H9 (cell line): ENCODE measurements around the gene FAM228A. TPM values are rescaled to one million over a fixed set of nuclear protein-coding genes. Genes with fewer than 3 reads are reported as not detected.

ENCODE experiments used
- DNase-seq: peaks from one replicate; pipeline ENCODE4 v3.0.0-alpha.2; 2017
- H2AFZ ChIP-seq: one replicate; pipeline ENCODE4 v1.6.1; 2013; ENCODE audit warnings: mild to moderate bottlenecking, low read length, control low read depth, moderate library complexity
- H2AK5ac ChIP-seq: 2 replicates; pipeline ENCODE4 v1.6.1; 2013; ENCODE audit warnings: low read length, control low read depth, mixed read lengths; ENCODE audit not compliant: insufficient read length
- H2BK120ac ChIP-seq: one replicate; pipeline ENCODE4 v1.6.1; 2013; ENCODE audit warnings: low read depth, mild to moderate bottlenecking, low read length, control low read depth, inconsistent platforms; ENCODE audit not compliant: poor library complexity, severe bottlenecking
- H2BK12ac ChIP-seq: 2 replicates; pipeline ENCODE4 v1.6.1; 2013; ENCODE audit warnings: low read length, control low read depth, mixed read lengths, low read depth; ENCODE audit not compliant: insufficient read length
- H2BK15ac ChIP-seq: 2 replicates; pipeline ENCODE4 v1.6.1; 2013; ENCODE audit warnings: low read depth, low read length, control low read depth
- H2BK20ac ChIP-seq: one replicate; pipeline ENCODE4 v1.6.1; 2013; ENCODE audit warnings: low read depth, mild to moderate bottlenecking, low read length, control low read depth, inconsistent platforms; ENCODE audit not compliant: poor library complexity, severe bottlenecking
- H2BK5ac ChIP-seq: 2 replicates; pipeline ENCODE4 v1.6.1; 2013; ENCODE audit warnings: low read length, control low read depth, mixed read lengths; ENCODE audit not compliant: insufficient read length
- H3K14ac ChIP-seq: 2 replicates; pipeline ENCODE4 v1.6.1; 2013; ENCODE audit warnings: low read length, control low read depth; ENCODE audit not compliant: insufficient read depth
- H3K18ac ChIP-seq: 2 replicates; pipeline ENCODE4 v1.6.1; 2013; ENCODE audit warnings: low read depth, mild to moderate bottlenecking, mixed read lengths, low read length, control low read depth; ENCODE audit not compliant: insufficient read length
- H3K23ac ChIP-seq: 2 replicates; pipeline ENCODE4 v1.6.1; 2013; ENCODE audit warnings: low read length, control low read depth, mixed read lengths, low read depth; ENCODE audit not compliant: insufficient read length
- H3K23me2 ChIP-seq: 2 replicates; pipeline ENCODE4 v1.6.1; 2013; ENCODE audit warnings: low read depth, mild to moderate bottlenecking, mixed read lengths, low read length, control low read depth; ENCODE audit not compliant: insufficient read length, poor library complexity, severe bottlenecking
- H3K27ac ChIP-seq: 2 replicates; pipeline ENCODE4 v1.5.1; 2013; ENCODE audit warnings: low read length, control low read depth, mixed read lengths, low read depth; ENCODE audit not compliant: insufficient read length
- H3K27me3 ChIP-seq: 2 replicates; pipeline ENCODE4 v1.6.1; 2013; ENCODE audit warnings: low read length, control low read depth, inconsistent platforms; ENCODE audit not compliant: insufficient read depth
- H3K4ac ChIP-seq: 2 replicates; pipeline ENCODE4 v1.6.1; 2013; ENCODE audit warnings: low read depth, mild to moderate bottlenecking, control low read depth, inconsistent platforms, low read length, moderate library complexity
- H3K4me1 ChIP-seq: 2 replicates; pipeline ENCODE4 v1.6.1; 2013; ENCODE audit warnings: low read length, control low read depth, inconsistent platforms; ENCODE audit not compliant: insufficient read depth
- H3K4me2 ChIP-seq: 2 replicates; pipeline ENCODE4 v1.6.1; 2013; ENCODE audit warnings: low read length, control low read depth, mixed read lengths; ENCODE audit not compliant: insufficient read length, insufficient read depth
- H3K56ac ChIP-seq: 2 replicates; pipeline ENCODE4 v1.6.1; 2013; ENCODE audit warnings: low read depth, mild to moderate bottlenecking, mixed read lengths, low read length, control low read depth; ENCODE audit not compliant: insufficient read length
- H3K79me1 ChIP-seq: 2 replicates; pipeline ENCODE4 v1.6.1; 2013; ENCODE audit warnings: low read depth, mild to moderate bottlenecking, moderate library complexity, low read length, control low read depth, inconsistent platforms; ENCODE audit not compliant: insufficient read depth, poor library complexity, severe bottlenecking
- H3K79me2 ChIP-seq: 2 replicates; pipeline ENCODE4 v1.6.1; 2013; ENCODE audit warnings: low read length, control low read depth, inconsistent platforms; ENCODE audit not compliant: insufficient read depth
- H3K9ac ChIP-seq: 2 replicates; pipeline ENCODE4 v1.6.1; 2013; ENCODE audit warnings: low read length, control low read depth, mixed read lengths; ENCODE audit not compliant: insufficient read length; ENCODE audit errors: extremely low read depth
- H3K9me3 ChIP-seq: one replicate; pipeline ENCODE4 v1.6.1; 2013; ENCODE audit warnings: low read depth, low read length, inconsistent platforms; ENCODE audit not compliant: control insufficient read depth
- H3T11ph ChIP-seq: one replicate; pipeline ENCODE4 v1.6.1; 2013; ENCODE audit warnings: mild to moderate bottlenecking, low read length, control low read depth, inconsistent platforms
- H4K20me1 ChIP-seq: one replicate; pipeline ENCODE4 v1.6.1; 2013; ENCODE audit not compliant: control insufficient read depth, insufficient read length, insufficient read depth
- H4K5ac ChIP-seq: 2 replicates; pipeline ENCODE4 v1.6.1; 2013; ENCODE audit warnings: low read depth, mild to moderate bottlenecking, mixed read lengths, low read length, control low read depth; ENCODE audit not compliant: insufficient read length
- H4K8ac ChIP-seq: replicated peaks from 2 replicates; pipeline ENCODE4 v1.6.1; 2013; ENCODE audit warnings: low read length, control low read depth, mixed read lengths, low read depth; ENCODE audit not compliant: insufficient read length
- H4K91ac ChIP-seq: 2 replicates; pipeline ENCODE4 v1.6.1; 2013; ENCODE audit warnings: low read depth, mild to moderate bottlenecking, moderate library complexity, mixed read lengths, low read length, control low read depth; ENCODE audit not compliant: insufficient read length
- H3K27ac Mint-ChIP-seq, 3 experiments: 2 replicates in 2 of 3; 3 replicates in 1 of 3; pipeline ENCODE4 v1.8.0; 2020 to 2021; ENCODE audit warnings: mixed read lengths in 3 of 3, mild to moderate bottlenecking in 1 of 3, moderate library complexity in 1 of 3
- H3K27me3 Mint-ChIP-seq: 2 replicates; pipeline ENCODE4 v1.8.0; 2021; ENCODE audit warnings: low read depth, mild to moderate bottlenecking, moderate library complexity, mixed read lengths
- H3K36me3 Mint-ChIP-seq, 3 experiments: 2 replicates in 2 of 3; 3 replicates in 1 of 3; pipeline ENCODE4 v1.8.0; 2020 to 2021; ENCODE audit warnings: low read depth in 3 of 3, mixed read lengths in 3 of 3; ENCODE audit not compliant: insufficient read depth in 1 of 3
- H3K4me1 Mint-ChIP-seq, 2 experiments: 2 replicates each; pipeline ENCODE4 v1.8.0; 2020; ENCODE audit warnings: mixed read lengths in 2 of 2
- H3K4me3 Mint-ChIP-seq, 2 experiments: 2 replicates in 1 of 2; 3 replicates in 1 of 2; pipeline ENCODE4 v1.8.0; 2020 to 2021; ENCODE audit warnings: mild to moderate bottlenecking in 2 of 2, mixed read lengths in 2 of 2, moderate library complexity in 1 of 2
- H3K9me3 Mint-ChIP-seq, 2 experiments: 2 replicates in 1 of 2; 3 replicates in 1 of 2; pipeline ENCODE4 v1.8.0; 2020; ENCODE audit warnings: mild to moderate bottlenecking in 2 of 2, mixed read lengths in 2 of 2, moderate library complexity in 1 of 2
- WGBS: extraction: QIAGEN DNeasy Blood & Tissue Kit; methylation state at CpG from one replicate; pipeline ENCODE4 v1.1.7; 2013; ENCODE audit warnings: missing lambda C conversion rate, low lambda C conversion rate, mixed read lengths; ENCODE audit not compliant: insufficient read length; ENCODE audit errors: extremely low coverage; 5-methylcytosine and 5-hydroxymethylcytosine counted together
- total RNA-seq: library from RNA; stranded (reverse); gene quantifications from 2 replicates; pipeline ENCODE4 v1.2.1, GENCODE V29; 2021
- TF ChIP-seq, protein P1 (sequence below): fragments of 200-600 bp; sonication (generic); conservative IDR thresholded peaks from 3 replicates; pipeline ENCODE4 v1.8.0; 2021; ENCODE audit warnings: antibody characterized with exemption, mild to moderate bottlenecking

FAM228A gene
- total RNA-seq, 1 experiment from 2014 or later: not detected

DNA sequence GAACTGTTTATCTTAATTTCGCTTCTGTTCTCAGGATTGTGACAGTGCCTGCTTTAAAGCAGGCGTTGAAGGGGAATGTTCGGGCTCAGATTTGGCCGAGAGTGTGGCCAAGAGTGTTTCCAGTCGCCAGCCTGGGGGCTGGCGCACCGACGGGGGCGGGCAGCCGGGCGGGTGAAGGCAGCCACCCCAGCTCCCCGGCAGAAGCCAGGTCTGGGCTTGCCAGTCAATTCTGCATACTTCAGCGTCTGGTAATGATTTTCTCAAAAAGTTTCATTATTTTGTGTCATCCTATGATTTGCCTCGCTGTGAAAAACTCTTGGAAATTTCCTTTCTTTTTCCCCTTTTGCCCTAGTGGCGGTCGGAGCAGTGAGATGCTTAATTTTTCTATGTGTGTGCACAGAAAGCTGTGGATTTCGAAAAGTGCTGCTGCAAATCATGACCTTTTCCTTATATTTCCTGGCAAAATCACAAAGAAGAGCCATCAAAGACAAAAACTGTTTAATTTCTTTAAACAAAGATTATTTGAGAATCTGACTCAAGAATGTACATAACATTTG, 856 bp downstream of the FAM228A start:
- no peak overlapping the region for H2AK5ac ChIP-seq
- no peaks in the 10 kb centered on the region for H3K27me3 ChIP-seq
- H2BK15ac ChIP-seq: no peak overlapping the region
- Mint-ChIP-seq H3K36me3 (no peaks in the 10 kb centered on the region), H3K4me3 (no peak overlapping the region), H3K9me3 (no peaks in the 10 kb centered on the region), H3K27ac (no peak overlapping the region), H3K4me1 (no peaks in the 10 kb centered on the region), H3K27me3 (no peaks in the 10 kb centered on the region)
- no peaks in the 10 kb centered on the region for H3K23me2 ChIP-seq
- H4K20me1 ChIP-seq: no peaks in the 10 kb centered on the region
- H4K8ac ChIP-seq: no peak overlapping the region
- H2BK120ac ChIP-seq: no peak overlapping the region
- no peak overlapping the region for H3K14ac ChIP-seq
- H3K4me1 ChIP-seq: no peaks in the 10 kb centered on the region
- WGBS: no CpG with 5 or more reads among the region's 17 CpGs
- H4K5ac ChIP-seq: no peak overlapping the region
- TF ChIP-seq, protein P1, sequence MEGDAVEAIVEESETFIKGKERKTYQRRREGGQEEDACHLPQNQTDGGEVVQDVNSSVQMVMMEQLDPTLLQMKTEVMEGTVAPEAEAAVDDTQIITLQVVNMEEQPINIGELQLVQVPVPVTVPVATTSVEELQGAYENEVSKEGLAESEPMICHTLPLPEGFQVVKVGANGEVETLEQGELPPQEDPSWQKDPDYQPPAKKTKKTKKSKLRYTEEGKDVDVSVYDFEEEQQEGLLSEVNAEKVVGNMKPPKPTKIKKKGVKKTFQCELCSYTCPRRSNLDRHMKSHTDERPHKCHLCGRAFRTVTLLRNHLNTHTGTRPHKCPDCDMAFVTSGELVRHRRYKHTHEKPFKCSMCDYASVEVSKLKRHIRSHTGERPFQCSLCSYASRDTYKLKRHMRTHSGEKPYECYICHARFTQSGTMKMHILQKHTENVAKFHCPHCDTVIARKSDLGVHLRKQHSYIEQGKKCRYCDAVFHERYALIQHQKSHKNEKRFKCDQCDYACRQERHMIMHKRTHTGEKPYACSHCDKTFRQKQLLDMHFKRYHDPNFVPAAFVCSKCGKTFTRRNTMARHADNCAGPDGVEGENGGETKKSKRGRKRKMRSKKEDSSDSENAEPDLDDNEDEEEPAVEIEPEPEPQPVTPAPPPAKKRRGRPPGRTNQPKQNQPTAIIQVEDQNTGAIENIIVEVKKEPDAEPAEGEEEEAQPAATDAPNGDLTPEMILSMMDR: no peak
- no peak overlapping the region for H3K27ac ChIP-seq
- H4K91ac ChIP-seq: no peak overlapping the region
- no peak for DNase-seq
- H2BK20ac ChIP-seq: no peak overlapping the region
- no peak overlapping the region for H3K4me2 ChIP-seq
- H3K18ac ChIP-seq: no peak overlapping the region
- H3T11ph ChIP-seq: no peak overlapping the region
- H3K4ac ChIP-seq: no peak overlapping the region
- H3K79me2 ChIP-seq: no peaks in the 10 kb centered on the region
- H2AFZ ChIP-seq: no peak overlapping the region
- H2BK12ac ChIP-seq: no peak overlapping the region
- H3K79me1 ChIP-seq: no peaks in the 10 kb centered on the region
- H3K23ac ChIP-seq: no peak overlapping the region
- no peak overlapping the region for H3K9ac ChIP-seq
- H3K56ac ChIP-seq: no peak overlapping the region
- H2BK5ac ChIP-seq: no peak overlapping the region
- no peaks in the 10 kb centered on the region for H3K9me3 ChIP-seq
